ENCODE data around the gene GJA3. TPM values are rescaled to one million over a fixed set of nuclear protein-coding genes. Genes with fewer than 3 reads are reported as not detected.
A peak's percentile ranks its signal among the peaks of the same experiment; 100 is the strongest.

GJA3 gene
- total RNA-seq, 1 donor: under 0.01 TPM

DNA sequence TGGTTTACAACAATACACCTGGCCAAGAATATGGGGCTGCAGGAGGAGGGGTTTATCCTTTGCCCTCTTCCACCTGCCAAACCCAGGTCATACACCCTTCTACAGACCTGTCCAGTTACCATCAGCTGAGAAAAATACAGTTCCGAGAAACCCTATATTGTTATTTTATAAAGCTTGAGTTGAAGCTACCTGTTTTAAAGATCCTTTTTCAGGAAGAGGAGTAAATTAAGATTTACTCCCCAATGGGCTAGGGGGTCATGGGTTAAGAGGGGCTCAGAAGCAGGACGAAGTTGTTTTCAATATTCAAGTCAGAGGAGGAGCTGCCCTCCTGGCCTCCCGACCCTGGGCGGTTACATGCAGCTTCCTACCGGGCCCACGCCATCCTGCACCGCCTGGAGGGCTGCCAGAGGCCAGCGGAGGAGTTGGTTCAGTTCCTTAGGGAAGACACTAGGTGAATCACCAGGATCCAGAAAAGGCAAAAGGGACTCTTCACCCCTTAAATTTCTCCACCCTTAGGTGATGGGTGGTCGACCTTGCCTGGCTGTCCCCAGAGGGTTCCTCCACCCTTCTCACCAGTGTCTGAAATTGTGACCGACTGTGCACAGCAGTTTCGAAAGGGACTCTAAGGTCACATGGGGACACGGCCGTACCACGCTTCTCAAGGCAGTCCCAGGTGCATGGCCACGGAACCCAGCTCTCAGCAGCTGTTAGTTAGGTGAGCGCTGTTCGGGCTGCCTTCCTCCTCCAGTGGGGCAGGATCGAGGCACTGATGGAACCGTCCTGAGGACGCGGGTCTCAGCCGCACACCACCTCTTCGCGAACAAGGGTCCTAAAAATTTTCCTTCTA is 30.7 kb upstream of the GJA3 start:
- Histone ChIP-seq H3K27ac (ENCODE audit: low read depth, low read length) (no peak overlapping the region), H3K79me2 (ENCODE audit: insufficient read depth, low read length) (no peaks in the 10 kb centered on the region), H3K4me3 (ENCODE audit: insufficient read depth, low read length) (peak overlapping the region; percentile 61), H3K9me3 (ENCODE audit: low read depth, low read length) (no peaks in the 10 kb centered on the region), H3K36me3 (ENCODE audit: insufficient read depth, low read length) (no peaks in the 10 kb centered on the region), H4K20me1 (ENCODE audit: insufficient read depth, low read length) (no peaks in the 10 kb centered on the region), H3K4me1 (ENCODE audit: insufficient read depth, low read length) (peaks cover 18% of the 10 kb centered on the region), H3K27me3 (ENCODE audit: insufficient read depth, low read length) (peaks cover 52% of the 10 kb centered on the region), H3K4me2 (ENCODE audit: insufficient read depth, low read length) (peak overlapping the region; percentile 85), H2AFZ (ENCODE audit: low read length) (no peak overlapping the region)
- peak; percentile 80 for DNase-seq (ENCODE audit: insufficient read length, low spot score, missing footprints)
- TF ChIP-seq, protein P1, sequence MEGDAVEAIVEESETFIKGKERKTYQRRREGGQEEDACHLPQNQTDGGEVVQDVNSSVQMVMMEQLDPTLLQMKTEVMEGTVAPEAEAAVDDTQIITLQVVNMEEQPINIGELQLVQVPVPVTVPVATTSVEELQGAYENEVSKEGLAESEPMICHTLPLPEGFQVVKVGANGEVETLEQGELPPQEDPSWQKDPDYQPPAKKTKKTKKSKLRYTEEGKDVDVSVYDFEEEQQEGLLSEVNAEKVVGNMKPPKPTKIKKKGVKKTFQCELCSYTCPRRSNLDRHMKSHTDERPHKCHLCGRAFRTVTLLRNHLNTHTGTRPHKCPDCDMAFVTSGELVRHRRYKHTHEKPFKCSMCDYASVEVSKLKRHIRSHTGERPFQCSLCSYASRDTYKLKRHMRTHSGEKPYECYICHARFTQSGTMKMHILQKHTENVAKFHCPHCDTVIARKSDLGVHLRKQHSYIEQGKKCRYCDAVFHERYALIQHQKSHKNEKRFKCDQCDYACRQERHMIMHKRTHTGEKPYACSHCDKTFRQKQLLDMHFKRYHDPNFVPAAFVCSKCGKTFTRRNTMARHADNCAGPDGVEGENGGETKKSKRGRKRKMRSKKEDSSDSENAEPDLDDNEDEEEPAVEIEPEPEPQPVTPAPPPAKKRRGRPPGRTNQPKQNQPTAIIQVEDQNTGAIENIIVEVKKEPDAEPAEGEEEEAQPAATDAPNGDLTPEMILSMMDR (IDR thresholded peaks at IDR 0.05; ENCODE audit: extremely low read depth, low read depth, low read length): no peak

DNA sequence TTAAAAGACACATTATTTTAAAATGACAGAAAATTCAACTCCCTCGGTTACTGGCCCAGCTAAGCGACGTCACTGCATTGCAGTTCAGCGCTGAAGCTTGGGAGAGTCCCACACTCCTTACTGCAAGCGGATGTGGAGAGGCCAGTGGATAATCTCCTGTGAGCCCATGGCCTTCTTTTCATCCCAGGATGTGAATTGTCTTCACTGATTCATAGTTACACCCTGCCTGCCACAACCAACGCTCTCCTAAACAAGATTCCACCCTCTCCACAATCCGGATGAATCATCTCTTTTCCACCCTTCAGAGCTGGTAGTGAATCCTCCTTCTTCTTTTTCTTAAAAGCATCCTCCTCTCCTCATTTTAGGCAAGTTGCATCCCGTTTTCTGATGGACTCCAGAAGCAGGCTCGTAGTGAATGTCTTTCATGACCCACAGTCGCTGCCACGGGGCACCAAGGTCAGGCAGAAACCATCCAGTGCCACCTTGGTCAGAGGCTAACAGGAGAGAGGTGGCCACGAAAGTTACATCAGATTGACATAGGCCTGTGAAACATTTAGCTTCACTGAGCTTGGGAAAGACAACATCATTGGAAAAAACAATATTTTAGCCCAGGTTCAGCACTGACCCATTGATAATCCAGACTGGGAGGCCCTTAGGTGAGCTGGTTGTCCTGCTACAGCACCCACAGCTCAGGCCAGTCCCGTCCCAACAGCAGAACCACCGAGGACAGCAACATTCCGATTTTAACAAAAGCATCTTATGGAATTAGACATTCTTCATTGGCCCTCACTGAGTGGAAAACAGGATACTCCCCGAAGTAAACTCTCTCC is 29.8 kb upstream of the GJA3 start:
- Histone ChIP-seq H3K27me3 (ENCODE audit: insufficient read depth, low read length) (peaks cover 43% of the 10 kb centered on the region), H3K27ac (ENCODE audit: low read depth, low read length) (peak overlapping the region; percentile 51), H3K79me2 (ENCODE audit: insufficient read depth, low read length) (no peaks in the 10 kb centered on the region), H4K20me1 (ENCODE audit: insufficient read depth, low read length) (no peaks in the 10 kb centered on the region), H3K4me3 (ENCODE audit: insufficient read depth, low read length) (no peak overlapping the region), H3K4me2 (ENCODE audit: insufficient read depth, low read length) (peak overlapping the region; percentile 23), H2AFZ (ENCODE audit: low read length) (peak overlapping the region; percentile 25), H3K4me1 (ENCODE audit: insufficient read depth, low read length) (peaks cover 18% of the 10 kb centered on the region), H3K36me3 (ENCODE audit: insufficient read depth, low read length) (no peaks in the 10 kb centered on the region), H3K9me3 (ENCODE audit: low read depth, low read length) (no peaks in the 10 kb centered on the region)
- TF ChIP-seq, protein P1 (IDR thresholded peaks at IDR 0.05; ENCODE audit: extremely low read depth, low read depth, low read length): no peak
- DNase-seq (ENCODE audit: insufficient read length, low spot score, missing footprints): peak; percentile 95

DNA sequence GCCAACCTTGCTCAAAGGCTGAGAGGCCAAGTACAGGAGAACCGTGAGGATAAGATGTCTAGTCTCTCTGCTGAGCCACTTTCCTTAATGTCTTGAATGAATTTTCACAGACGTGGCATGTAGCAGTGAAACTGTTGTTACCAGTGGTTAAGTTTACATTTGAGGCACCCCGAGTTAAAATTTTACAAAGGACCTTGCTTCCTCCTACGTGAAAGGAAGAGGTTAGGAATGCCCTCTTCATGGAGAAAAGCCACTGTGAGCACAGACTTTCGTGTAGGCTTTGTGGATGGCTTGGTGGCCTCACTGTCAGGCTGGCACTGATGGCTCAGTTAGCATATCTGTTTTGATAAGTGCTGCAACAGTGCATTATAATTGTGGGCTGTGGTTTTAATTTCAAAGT is 29.2 kb upstream of the GJA3 start:
- no peaks in the 10 kb centered on the region for H3K79me2 ChIP-seq (ENCODE audit: insufficient read depth, low read length)
- no peaks in the 10 kb centered on the region for H4K20me1 ChIP-seq (ENCODE audit: insufficient read depth, low read length)
- no peak for DNase-seq (ENCODE audit: insufficient read length, low spot score, missing footprints)
- no peaks in the 10 kb centered on the region for H3K36me3 ChIP-seq (ENCODE audit: insufficient read depth, low read length)
- peak overlapping the region; percentile 51 for H3K27ac ChIP-seq (ENCODE audit: low read depth, low read length)
- peaks cover 39% of the 10 kb centered on the region for H3K27me3 ChIP-seq (ENCODE audit: insufficient read depth, low read length)
- H3K9me3 ChIP-seq (ENCODE audit: low read depth, low read length): no peaks in the 10 kb centered on the region
- no peak overlapping the region for H3K4me3 ChIP-seq (ENCODE audit: insufficient read depth, low read length)
- TF ChIP-seq, protein P1 (IDR thresholded peaks at IDR 0.05; ENCODE audit: extremely low read depth, low read depth, low read length): no peak
- H3K4me1 ChIP-seq (ENCODE audit: insufficient read depth, low read length): peaks cover 18% of the 10 kb centered on the region
- H3K4me2 ChIP-seq (ENCODE audit: insufficient read depth, low read length): peak overlapping the region; percentile 23
- peak overlapping the region; percentile 25 for H2AFZ ChIP-seq (ENCODE audit: low read length)
